Endometrial microvascular endothelial cells (primary cell): ENCODE data around the gene RFK. TPM values are rescaled to one million over a fixed set of nuclear protein-coding genes. Genes with fewer than 3 reads are reported as not detected.
"Not testable (repeated sequence)": the region's sequence is repeated elsewhere in the genome, so short reads cannot be mapped to it uniquely, and the experiment has no call there.

ENCODE experiments used
- in situ Hi-C: cut with HindIII; loops from 2 replicates; pipeline ENCODE4 v1.10.0; 2017; ENCODE audit warnings: low sequenced_read_pairs, low pct_unique_long_range_greater_than_20kb; ENCODE audit errors: inconsistent ontology term
- total RNA-seq: library from RNA; depleted of rRNA; stranded (reverse); fragments of >200 nt; gene quantifications from one replicate; pipeline ENCODE4 v1.2.3, GENCODE V29; 2015; ENCODE audit errors: inconsistent ontology term

Gene RFK
- total RNA-seq, 1 donor from 2014 or later: 41.3 TPM

GRCh38 chr9:76374783-76375559 lies 19.3 kb downstream of the RFK start:
- in situ Hi-C loops: no loop called here

- in situ Hi-C loops: no loop called here
Observed at GRCh38 chr9:76373784-76374474, 20.3 kb downstream of the RFK start.

- in situ Hi-C loops: no loop called here
Observed at GRCh38 chr9:76373173-76373783, 20.9 kb downstream of the RFK start.

- in situ Hi-C loops: no loop called here
Observed at GRCh38 chr9:76372336-76372735, 21.9 kb downstream of the RFK start.

- in situ Hi-C loops: no loop called here
Observed at GRCh38 chr9:76371901-76372300, 22.3 kb downstream of the RFK start.

GRCh38 chr9:76370396-76371023 lies 23.7 kb downstream of the RFK start:
- in situ Hi-C loops: no loop called here

- in situ Hi-C loops: no loop called here
Observed at GRCh38 chr9:76369583-76369982, 24.6 kb downstream of the RFK start.

- in situ Hi-C loops: no loop called here
Observed at GRCh38 chr9:76366275-76366674, 28.0 kb downstream of the RFK start.

GRCh38 chr9:76365028-76365427 lies 29.2 kb downstream of the RFK start:
- in situ Hi-C loops: no loop called here

GRCh38 chr9:76363032-76363395 lies 31.2 kb downstream of the RFK start:
- in situ Hi-C loops: no loop called here

- in situ Hi-C loops: not testable (repeated sequence)
Observed at GRCh38 chr9:76362332-76363031, 31.7 kb downstream of the RFK start.

- in situ Hi-C loops: no loop called here
Observed at GRCh38 chr9:76359766-76360165, 34.5 kb downstream of the RFK start.

GRCh38 chr9:76359365-76359764 lies 34.9 kb downstream of the RFK start:
- in situ Hi-C loops: no loop called here

- in situ Hi-C loops: no loop called here
Observed at GRCh38 chr9:76358628-76359280, 35.5 kb downstream of the RFK start.

- in situ Hi-C loops: no loop called here
Observed at GRCh38 chr9:76357555-76357954, 36.7 kb downstream of the RFK start.

- in situ Hi-C loops: no loop called here
Observed at GRCh38 chr9:76355886-76356285, 38.3 kb downstream of the RFK start.

GRCh38 chr9:76354221-76354620 lies 40.0 kb downstream of the RFK start:
- in situ Hi-C loops: no loop called here

- in situ Hi-C loops: no loop called here
Observed at GRCh38 chr9:76353280-76353679, 40.9 kb downstream of the RFK start.
